ENCODE measurements around the gene PIK3R6. TPM values are rescaled to one million over a fixed set of nuclear protein-coding genes. Genes with fewer than 3 reads are reported as not detected.

The PIK3R6 gene
- total and polyA plus RNA-seq, 2 of the 4 experiments (the other 2 are of a cell fraction), result not detected

GRCh38 chr17:8762012-8762411 lies 105.5 kb downstream of the PIK3R6 start:
- in situ Hi-C loops (cut with MboI; ENCODE audit: low sequenced_read_pairs), result loop anchor here (25.0 kb wide), 1 partner anchor 675 kb away; the partner anchor contains the start of gene ALOX12B
- H4K8ac ChIP-seq (ENCODE audit: low read depth in 2 of 2, low read length in 2 of 2), result no peak overlapping the region
- BruUV-seq (replicated peaks), result no TSS peak
- peaks cover 22% of the 10 kb centered on the region for H3K27me3 ChIP-seq (ENCODE audit: control insufficient read depth, insufficient read depth, low read length)
- H2AK5ac ChIP-seq (ENCODE audit: low read depth, low read length), result no peak overlapping the region
- no peaks in the 10 kb centered on the region for H3K36me3 ChIP-seq (ENCODE audit: control insufficient read depth, insufficient read depth, low read length)
- H3K9me1 ChIP-seq (ENCODE audit: insufficient read depth, low read length), result no peaks in the 10 kb centered on the region
- no peak overlapping the region for H3K27ac ChIP-seq (ENCODE audit: insufficient read depth, low read length)
- no peak overlapping the region for H2BK15ac ChIP-seq (ENCODE audit: low read depth, low read length)
- no peak overlapping the region for H3K18ac ChIP-seq (ENCODE audit: low read depth, low read length)
- H3K14ac ChIP-seq (replicated peaks; ENCODE audit: low read depth, low read length), result no peak overlapping the region
- H3K4me2 ChIP-seq (ENCODE audit: low read depth, low read length), result no peak overlapping the region
- H2BK120ac ChIP-seq (ENCODE audit: low read depth, low read length), result no peak overlapping the region
- H4K5ac ChIP-seq (ENCODE audit: low read depth, low read length), result no peak overlapping the region
- H3K9ac ChIP-seq (ENCODE audit: low read depth, low read length), result no peak overlapping the region
- POLR2A ChIA-PET (ENCODE audit: unreplicated experiment), result no interaction called here
- H3K79me1 ChIP-seq (ENCODE audit: low read depth in 1 of 2, low read length in 2 of 2), result no peaks in the 10 kb centered on the region
- intact Hi-C loops (cut with micrococcal nuclease), result no loop called here
- H3K4me3 ChIP-seq (ENCODE audit: insufficient read depth, low read depth, low read length), result no peak overlapping the region
- H2AFZ ChIP-seq (replicated peaks; ENCODE audit: low read length, poor library complexity), result no peak overlapping the region
- no peak overlapping the region for H2BK20ac ChIP-seq (ENCODE audit: low read depth, low read length)
- no peaks in the 10 kb centered on the region for H4K20me1 ChIP-seq (ENCODE audit: insufficient read depth, low read length)
- CTCF ChIA-PET, result no interaction called here
- H3K23ac ChIP-seq (ENCODE audit: low read depth, low read length), result no peak overlapping the region
- no peak for ATAC-seq (ENCODE audit: low read depth)
- no peak for DNase-seq
- no CpG with 5 or more reads among the region's 8 CpGs for WGBS, 2 experiments (ENCODE audit: extremely low coverage in 2 of 2, insufficient read length in 1 of 2)
- H4K91ac ChIP-seq (ENCODE audit: insufficient read depth, low read depth, low read length), result no peak overlapping the region
- H3K4me1 ChIP-seq (ENCODE audit: control insufficient read depth, insufficient read depth, low read length), result no peaks in the 10 kb centered on the region
- no peak overlapping the region for H2AK9ac ChIP-seq (replicated peaks; ENCODE audit: low read depth, low read length, poor library complexity)
- dilution Hi-C loops (cut with HindIII; ENCODE audit: low sequenced_read_pairs, unreplicated experiment), result no loop called here
- no peak overlapping the region for H2BK5ac ChIP-seq (ENCODE audit: low read depth, low read length, poor library complexity, severe bottlenecking)
- TF ChIP-seq RCOR1 (IDR thresholded peaks at IDR 0.05; ENCODE audit: insufficient replicate concordance, low read length) (no peak), NFE2L2 (IDR thresholded peaks at IDR 0.05; ENCODE audit: low read depth, low read length) (no peak), RFX5 (IDR thresholded peaks at IDR 0.05; ENCODE audit: low read depth, low read length) (no peak), CHD1 (IDR thresholded peaks at IDR 0.05; ENCODE audit: low read depth, low read length) (no peak), ELK1 (IDR thresholded peaks at IDR 0.05; ENCODE audit: borderline replicate concordance, low read depth, low read length) (no peak), BHLHE40 (IDR thresholded peaks at IDR 0.05; ENCODE audit: low read depth, low read length) (no peak), MAFK (IDR thresholded peaks at IDR 0.05; ENCODE audit: low read depth, low read length) (no peak)
- H3K9me3 ChIP-seq (ENCODE audit: control insufficient read depth, insufficient read depth, low read length), result 0 out of 2 replicates have a peak, but pooled peaks cover 2% of the 10 kb centered on the region
- H3K4ac ChIP-seq (ENCODE audit: low read depth, low read length), result no peak overlapping the region
- H3K56ac ChIP-seq (ENCODE audit: extremely low read depth, insufficient read depth, low read length), result no peak overlapping the region
